ENCODE results near the gene SPAG6.

SPAG6 gene

GRCh38 chr10:22464966-22465629 is 119.8 kb downstream of the SPAG6 start:
- no peak for DNase-seq

GRCh38 chr10:22466763-22467334 is 121.6 kb downstream of the SPAG6 start:
- no peak for DNase-seq
